ENCODE data around the gene RABL6.
"Not testable (repeated sequence)": the region's sequence is repeated elsewhere in the genome, so short reads cannot be mapped to it uniquely, and the experiment has no call there.

Gene RABL6

GRCh38 chr9:136796238-136796774 is 11.4 kb upstream of the RABL6 start, which contains the start of gene CCDC183:
Gene CCDC183, plus strand, starts transcription at chr9:136796338. Its CDS starts 60 bp downstream, at chr9:136796398.
- no peak for DNase-seq

GRCh38 chr9:136796775-136797347 is 10.9 kb upstream of the RABL6 start:
- DNase-seq, result not testable (repeated sequence)

GRCh38 chr9:136798708-136799078 is 9.1 kb upstream of the RABL6 start:
- DNase-seq, result no peak

- DNase-seq, result no peak
These were observed 8.5 kb upstream of the RABL6 start for GRCh38 chr9:136799079-136799853.

- peak; percentile 90 for DNase-seq
These were observed 7.7 kb upstream of the RABL6 start for GRCh38 chr9:136799854-136800657.

GRCh38 chr9:136802321-136802720 is 5.4 kb upstream of the RABL6 start:
- no peak for DNase-seq

GRCh38 chr9:136803009-136803550 is 4.7 kb upstream of the RABL6 start:
- DNase-seq, result not testable (repeated sequence)

GRCh38 chr9:136803551-136804508 is 3.9 kb upstream of the RABL6 start:
- DNase-seq, result no peak

- DNase-seq, result no peak
These were observed 3.1 kb upstream of the RABL6 start for GRCh38 chr9:136804509-136805206.

GRCh38 chr9:136805207-136805740 is 2.5 kb upstream of the RABL6 start:
- DNase-seq, result no peak

- no peak for DNase-seq
These were observed 1.7 kb upstream of the RABL6 start for GRCh38 chr9:136806067-136806466.

- DNase-seq, result no peak
These were observed 1.0 kb upstream of the RABL6 start for GRCh38 chr9:136806631-136807201.

- peak; percentile 46 for DNase-seq
These were observed 492 bp downstream of the RABL6 start for GRCh38 chr9:136808075-136808805.

- DNase-seq, result no peak
These were observed 1.0 kb downstream of the RABL6 start for GRCh38 chr9:136808806-136809158.

GRCh38 chr9:136814725-136815421 is 7.1 kb downstream of the RABL6 start:
- no peak for DNase-seq

- no peak for DNase-seq
These were observed 7.7 kb downstream of the RABL6 start for GRCh38 chr9:136815422-136815782.

GRCh38 chr9:136820971-136821825 is 13.4 kb downstream of the RABL6 start:
- no peak for DNase-seq

GRCh38 chr9:136821826-136822544 is 14.2 kb downstream of the RABL6 start:
- no peak for DNase-seq
